C4-2B (cell line): ENCODE data around the gene TSPAN3.

Source experiments
- CTCF ChIP-seq: fragments of 450-650 bp; conservative IDR thresholded peaks from 2 replicates; pipeline ENCODE4 v1.5.1; 2017; ENCODE audit warnings: mild to moderate bottlenecking
- ZFX ChIP-seq: fragments of 450-650 bp; IDR thresholded peaks from 2 replicates; pipeline ENCODE4 v1.6.1; 2017

DNA sequence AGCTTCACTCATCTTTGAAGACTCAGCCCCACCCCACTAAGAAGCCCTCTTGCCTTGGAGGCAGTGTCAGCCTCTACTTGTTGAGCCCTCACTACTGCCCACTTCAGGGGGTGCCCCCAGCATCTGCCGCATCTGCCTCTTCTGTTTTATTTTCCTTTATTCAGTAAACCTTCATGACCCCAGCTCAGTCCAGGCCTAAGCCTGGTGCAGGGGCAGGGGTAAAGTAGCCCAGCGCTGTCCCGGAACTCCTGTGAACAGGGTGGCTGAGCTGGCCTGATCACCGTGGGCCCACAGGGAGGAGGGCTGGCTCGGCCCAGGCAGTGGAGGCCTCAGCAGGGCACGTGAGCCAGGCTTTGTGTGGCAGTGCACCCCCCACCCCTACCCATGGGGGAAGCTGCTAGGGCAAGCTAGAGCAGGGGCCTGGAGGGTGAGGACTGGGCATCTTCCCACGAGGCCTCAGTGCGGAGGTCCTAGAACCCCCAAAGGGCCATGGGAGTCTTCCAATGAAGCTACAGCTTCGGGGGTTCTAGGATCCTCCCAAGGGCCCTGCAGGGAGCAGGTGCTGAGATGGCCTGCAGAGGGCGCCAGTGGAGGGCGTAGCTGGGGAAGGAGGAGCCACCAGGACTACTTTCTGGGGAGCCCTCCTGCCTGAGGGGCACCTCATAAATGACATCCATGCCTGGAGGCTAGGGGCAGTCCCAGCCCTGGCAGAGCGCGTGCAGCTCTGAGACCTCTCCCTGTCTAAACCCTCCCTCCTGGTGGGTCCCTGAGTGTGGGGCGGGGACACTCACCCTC, 36.0 kb downstream of the TSPAN3 start:
- TF ChIP-seq CTCF, result peak; percentile 81
- TF ChIP-seq ZFX, result no peak
